HG02588 (cell line): ENCODE measurements around the gene SLC4A5.

ENCODE experiments used
- ATAC-seq: cut with Tn5 transposase; IDR thresholded peaks from one replicate; pipeline ENCODE4 v1.9.1; 2021; ENCODE audit warnings: mild to moderate bottlenecking, moderate library complexity; ENCODE audit not compliant: unreplicated experiment

SLC4A5 gene

DNA sequence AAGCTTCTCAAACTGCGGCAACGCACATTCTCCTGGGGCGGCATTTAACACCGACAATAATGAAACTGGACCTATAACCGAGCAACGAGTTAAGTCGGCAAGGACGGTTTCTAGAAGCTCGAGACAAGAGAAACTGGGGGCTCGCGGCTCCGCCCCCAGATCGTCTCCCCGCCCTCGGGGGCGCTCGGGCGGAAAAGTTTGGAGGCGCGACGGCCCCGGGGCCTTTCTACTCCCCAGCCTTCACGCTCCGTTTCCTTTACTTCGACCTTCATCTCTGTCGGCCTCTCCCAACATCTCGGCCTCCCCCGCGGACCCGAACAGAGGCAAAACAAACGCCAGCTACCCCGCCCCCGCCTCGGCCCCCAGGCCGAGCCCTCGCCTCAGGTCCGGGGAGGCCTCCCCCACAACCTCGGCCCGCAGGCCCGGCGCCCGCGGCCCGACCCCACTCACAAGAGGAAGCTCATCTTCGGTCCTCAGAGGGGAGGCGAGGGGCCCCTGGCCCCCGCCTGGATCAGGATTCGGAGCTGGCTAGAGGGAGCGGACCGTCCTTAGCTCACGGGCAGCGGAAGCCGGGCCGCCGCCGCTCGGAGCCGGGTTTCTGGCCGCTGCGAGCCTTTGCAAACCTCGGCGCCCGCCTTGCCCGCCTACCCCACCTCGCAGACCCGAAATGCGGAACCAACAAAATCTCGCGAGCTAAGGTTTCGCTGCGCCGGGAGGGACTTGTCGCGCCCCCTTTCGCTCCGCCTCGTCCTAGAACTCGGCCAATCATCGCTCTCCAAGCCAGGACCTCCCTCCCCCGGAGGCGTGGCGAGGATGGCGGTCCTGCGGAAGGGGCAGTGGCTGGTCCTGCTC, 164.8 kb downstream of the SLC4A5 start, which contains the start of gene MOB1A:
Gene MOB1A (minus strand): TSS at position 669 of the 852 bp plus-strand sequence. CDS start 205 bp downstream, at position 464.
- peak; percentile 75 for ATAC-seq

DNA sequence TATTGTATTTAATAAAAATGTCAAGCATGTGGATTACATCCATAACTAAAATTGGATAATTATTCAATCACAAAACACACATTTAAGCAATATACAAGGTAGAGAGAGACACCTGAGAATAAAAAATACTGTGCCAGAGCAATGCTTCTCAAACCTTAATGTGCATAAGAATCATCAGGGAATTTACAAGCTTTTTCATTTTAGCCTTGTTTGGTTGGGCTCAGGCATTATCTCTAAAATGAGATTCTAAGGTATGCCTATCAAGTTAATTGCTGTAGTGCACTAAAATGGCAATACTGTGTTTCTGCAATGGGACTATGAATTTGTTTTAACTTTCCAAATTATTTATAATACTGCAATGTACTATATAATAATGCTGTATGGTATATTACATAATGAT, 165.5 kb downstream of the SLC4A5 start:
- no peak for ATAC-seq

DNA sequence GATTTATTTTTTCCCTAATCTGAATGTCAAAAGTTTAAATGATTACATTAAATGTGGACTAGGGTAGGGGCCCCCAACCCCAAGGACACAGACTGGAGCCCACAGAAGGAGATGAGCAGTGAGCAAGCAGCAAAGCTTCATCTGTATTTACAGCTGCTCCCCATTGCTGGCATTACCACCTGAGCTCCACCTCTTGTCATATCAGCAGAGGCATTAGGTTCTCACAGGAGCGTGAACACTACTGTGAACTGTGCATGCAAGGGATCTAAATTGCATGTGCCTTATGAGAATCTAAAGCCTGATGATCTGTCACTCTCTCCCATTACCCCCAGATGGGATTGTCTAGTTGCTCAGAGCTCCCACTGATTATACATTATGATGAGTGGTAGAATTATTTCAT, 168.3 kb downstream of the SLC4A5 start:
- no peak for ATAC-seq

DNA sequence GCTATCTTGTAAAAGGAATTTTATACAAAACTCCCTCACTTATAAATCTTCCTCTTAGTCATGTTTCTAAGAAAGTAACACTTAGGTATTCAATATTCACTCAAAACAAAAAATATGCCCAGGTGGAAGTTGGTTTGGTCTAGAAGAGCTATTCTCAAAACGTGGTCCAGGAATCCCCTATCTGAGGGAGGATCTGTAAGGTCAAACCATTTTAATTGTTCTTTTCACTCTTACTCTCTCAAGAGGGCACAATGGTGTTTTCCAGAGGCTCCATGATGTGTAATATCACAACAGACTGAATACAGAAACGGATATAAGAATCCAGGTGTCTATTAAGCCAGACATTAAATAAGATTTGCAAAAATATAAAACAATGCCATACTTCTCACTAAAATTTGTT, 174.5 kb downstream of the SLC4A5 start:
- ATAC-seq = no peak
